MCF 10A (cell line): ENCODE measurements around the gene SPSB4. TPM values are rescaled to one million over a fixed set of nuclear protein-coding genes. Genes with fewer than 3 reads are reported as not detected.
A peak's percentile ranks its signal among the peaks of the same experiment; 100 is the strongest.

Experiments
- BruUV-seq: library from RNA; stranded (reverse); fragments of 400-500 nt; replicated peaks from 2 replicates; lab custom pipeline; 2021; lab: Mats Ljungman, UMichigan
- CTCF ChIA-PET: fragments of 300-600 bp; sonication (Branson Sonifier 250); formaldehyde crosslinking; extraction: SDS; loops from one replicate; lab custom pipeline; 2021; ENCODE audit warnings: antibody characterized with exemption, inconsistent platforms; lab: Yijun Ruan, JAX
- POLR2A ChIA-PET: fragments of 300-600, 350-650 bp; sonication (Branson Sonifier 250); formaldehyde crosslinking; extraction: SDS; loops from one replicate; lab custom pipeline; 2020; ENCODE audit warnings: antibody characterized with exemption, inconsistent platforms; lab: Yijun Ruan, JAX
- DNase-seq: peaks from one replicate; pipeline ENCODE4 v3.0.0-alpha.2; 2018; ENCODE audit not compliant: unreplicated experiment
- H3K27ac Mint-ChIP-seq: one replicate; pipeline ENCODE4 v1.8.0; 2022; ENCODE audit warnings: mild to moderate bottlenecking, low read depth, mixed read lengths; ENCODE audit not compliant: unreplicated experiment
- H3K27me3 Mint-ChIP-seq: one replicate; pipeline ENCODE4 v1.8.0; 2022; ENCODE audit warnings: mixed read lengths; ENCODE audit not compliant: insufficient read depth, unreplicated experiment
- H3K36me3 Mint-ChIP-seq: one replicate; pipeline ENCODE4 v1.8.0; 2022; ENCODE audit warnings: mild to moderate bottlenecking, moderate library complexity, mixed read lengths; ENCODE audit not compliant: insufficient read depth, unreplicated experiment
- H3K4me1 Mint-ChIP-seq: one replicate; pipeline ENCODE4 v1.8.0; 2022; ENCODE audit warnings: mixed read lengths; ENCODE audit not compliant: insufficient read depth, unreplicated experiment
- H3K4me3 Mint-ChIP-seq: one replicate; pipeline ENCODE4 v1.8.0; 2022; ENCODE audit warnings: mild to moderate bottlenecking, moderate library complexity, mixed read lengths; ENCODE audit not compliant: unreplicated experiment
- H3K9me3 Mint-ChIP-seq: one replicate; pipeline ENCODE4 v1.8.0; 2022; ENCODE audit warnings: mixed read lengths; ENCODE audit not compliant: unreplicated experiment
- intact Hi-C: fragments of 100-400 bp; cut with micrococcal nuclease; formaldehyde crosslinking; loops from 2 replicates; pipeline ENCODE4 v1.14.1; 2022
- total RNA-seq: library from RNA; stranded (reverse); gene quantifications from 2 replicates; pipeline ENCODE4 v1.2.3, GENCODE V29; 2022
- TF ChIP-seq, protein P1 (sequence below): fragments of 200-600 bp; IDR thresholded peaks from one replicate; pipeline ENCODE4 v1.8.0; 2022; ENCODE audit warnings: antibody characterized with exemption, mild to moderate bottlenecking; ENCODE audit not compliant: unreplicated experiment

SPSB4 gene
- total RNA-seq, 1 experiment from 2014 or later: not detected

DNA sequence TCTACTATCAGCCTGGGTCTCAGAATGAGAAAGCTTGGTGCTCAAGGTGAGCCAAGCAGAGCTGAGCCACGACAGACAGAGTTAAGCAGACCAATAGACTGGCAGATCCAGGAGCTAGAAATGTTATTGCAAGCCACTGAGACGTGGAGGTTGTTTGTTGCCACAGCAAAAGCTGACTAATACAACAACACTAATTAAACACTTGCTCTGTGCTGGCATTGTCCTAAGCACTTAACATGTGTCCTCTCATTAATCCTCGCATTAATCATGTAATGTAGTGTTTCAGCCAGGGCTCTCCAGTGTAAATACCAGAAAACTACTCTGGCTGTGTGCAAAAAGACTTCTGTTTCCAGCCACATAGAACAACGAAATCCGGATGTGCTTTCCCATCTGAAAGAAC, 11.6 kb upstream of the SPSB4 start:
- no TSS peak for BruUV-seq
- no peak for DNase-seq
- no peaks in the 10 kb centered on the region for H3K4me1 Mint-ChIP-seq
- intact Hi-C loops: no loop called here
- CTCF ChIA-PET: interaction anchor here (0.6 to 2.2 kb wide), 4 partner anchors 9 to 152 kb away, joined by 3 to 11 read pairs (median 5); no protein-coding TSS in a partner anchor
- POLR2A ChIA-PET: interaction anchor here (0.5 kb wide), 1 partner anchor 11 kb away, joined by 3 read pairs; no protein-coding TSS in a partner anchor
- no peaks in the 10 kb centered on the region for H3K36me3 Mint-ChIP-seq
- TF ChIP-seq, protein P1, sequence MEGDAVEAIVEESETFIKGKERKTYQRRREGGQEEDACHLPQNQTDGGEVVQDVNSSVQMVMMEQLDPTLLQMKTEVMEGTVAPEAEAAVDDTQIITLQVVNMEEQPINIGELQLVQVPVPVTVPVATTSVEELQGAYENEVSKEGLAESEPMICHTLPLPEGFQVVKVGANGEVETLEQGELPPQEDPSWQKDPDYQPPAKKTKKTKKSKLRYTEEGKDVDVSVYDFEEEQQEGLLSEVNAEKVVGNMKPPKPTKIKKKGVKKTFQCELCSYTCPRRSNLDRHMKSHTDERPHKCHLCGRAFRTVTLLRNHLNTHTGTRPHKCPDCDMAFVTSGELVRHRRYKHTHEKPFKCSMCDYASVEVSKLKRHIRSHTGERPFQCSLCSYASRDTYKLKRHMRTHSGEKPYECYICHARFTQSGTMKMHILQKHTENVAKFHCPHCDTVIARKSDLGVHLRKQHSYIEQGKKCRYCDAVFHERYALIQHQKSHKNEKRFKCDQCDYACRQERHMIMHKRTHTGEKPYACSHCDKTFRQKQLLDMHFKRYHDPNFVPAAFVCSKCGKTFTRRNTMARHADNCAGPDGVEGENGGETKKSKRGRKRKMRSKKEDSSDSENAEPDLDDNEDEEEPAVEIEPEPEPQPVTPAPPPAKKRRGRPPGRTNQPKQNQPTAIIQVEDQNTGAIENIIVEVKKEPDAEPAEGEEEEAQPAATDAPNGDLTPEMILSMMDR: no peak
- no peak overlapping the region for H3K27ac Mint-ChIP-seq
- no peak overlapping the region for H3K4me3 Mint-ChIP-seq
- H3K9me3 Mint-ChIP-seq: no peaks in the 10 kb centered on the region
- H3K27me3 Mint-ChIP-seq: peaks cover 18% of the 10 kb centered on the region

DNA sequence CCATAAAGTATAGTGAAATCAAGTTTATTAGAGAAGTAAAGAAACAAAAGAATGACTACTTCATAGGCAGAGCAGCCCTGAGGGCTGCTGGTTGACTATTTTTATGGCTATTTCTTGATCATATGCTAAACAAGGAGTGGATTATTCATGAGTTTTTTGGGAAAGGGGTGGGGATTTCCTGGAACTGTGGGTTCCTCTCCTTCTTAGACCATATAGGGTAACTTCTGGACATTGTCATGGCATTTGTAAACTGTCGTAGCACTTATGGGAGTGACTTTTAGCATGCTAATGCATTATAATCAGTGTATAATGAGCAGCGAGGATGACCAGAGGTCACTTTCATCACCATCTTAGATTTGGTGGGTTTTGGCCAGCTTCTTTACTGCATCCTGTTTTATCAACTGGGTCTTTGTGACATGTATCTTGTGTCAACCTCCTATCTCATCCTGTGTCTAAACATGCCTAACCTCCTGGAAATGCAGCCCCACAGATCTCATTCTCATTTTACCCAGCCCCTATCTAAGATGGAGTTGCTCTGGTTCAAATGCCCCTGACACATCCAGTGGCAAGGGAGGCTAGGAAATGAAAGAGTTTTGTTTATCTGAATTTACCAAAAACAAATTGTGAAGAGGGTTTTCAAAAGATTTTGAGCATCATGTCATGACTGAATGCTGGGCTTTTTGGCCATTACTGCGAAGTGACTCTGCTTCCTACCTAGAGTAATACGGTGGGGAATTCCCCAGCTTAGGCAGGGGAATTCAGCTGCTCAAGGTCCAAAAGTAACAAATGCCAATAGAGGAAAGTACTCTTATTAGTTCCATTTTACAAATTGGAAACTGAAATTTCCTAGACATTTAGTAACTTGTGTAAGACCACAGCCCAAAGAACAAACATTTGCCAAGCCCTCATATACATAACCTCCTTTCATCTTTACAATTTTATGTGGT, 6.2 kb upstream of the SPSB4 start:
- H3K9me3 Mint-ChIP-seq: no peaks in the 10 kb centered on the region
- no TSS peak for BruUV-seq
- H3K27me3 Mint-ChIP-seq: peaks cover 15% of the 10 kb centered on the region
- H3K36me3 Mint-ChIP-seq: no peaks in the 10 kb centered on the region
- DNase-seq: no peak
- ChIA-PET CTCF (interaction anchor here (1.2 to 2.6 kb wide), 3 partner anchors 45 to 264 kb away, joined by 3 to 8 read pairs (median 5); no protein-coding TSS in a partner anchor), POLR2A (no interaction called here)
- H3K27ac Mint-ChIP-seq: no peak overlapping the region
- peaks cover 11% of the 10 kb centered on the region for H3K4me1 Mint-ChIP-seq
- TF ChIP-seq, protein P1: no peak
- no peak overlapping the region for H3K4me3 Mint-ChIP-seq
- intact Hi-C loops: no loop called here

DNA sequence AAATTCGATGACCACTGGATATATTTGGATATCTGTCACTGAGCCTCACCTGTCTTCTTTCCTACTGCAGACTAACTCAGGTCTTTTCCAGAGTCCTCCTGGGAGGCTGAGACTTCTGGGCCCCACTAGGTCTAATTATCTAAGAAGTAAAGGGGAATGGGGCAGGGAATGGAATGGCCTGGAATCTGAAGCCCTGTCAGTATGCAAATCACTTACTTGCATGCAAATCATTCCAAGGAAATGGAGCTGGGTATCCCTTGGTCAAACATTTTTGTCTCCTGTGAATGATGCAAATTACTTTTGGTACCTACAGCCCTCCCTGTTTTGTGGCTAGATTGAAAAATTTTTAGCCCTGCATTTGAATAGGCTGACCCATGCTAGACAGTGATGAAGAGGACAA, 5.3 kb upstream of the SPSB4 start:
- TF ChIP-seq, protein P1: no peak
- Mint-ChIP-seq H3K9me3 (no peaks in the 10 kb centered on the region), H3K27me3 (peaks cover 24% of the 10 kb centered on the region), H3K27ac (no peak overlapping the region), H3K4me1 (peaks cover 11% of the 10 kb centered on the region), H3K4me3 (no peak overlapping the region), H3K36me3 (no peaks in the 10 kb centered on the region)
- POLR2A ChIA-PET: no interaction called here
- intact Hi-C loops: no loop called here
- DNase-seq: no peak
- CTCF ChIA-PET: interaction anchor here (1.2 to 2.6 kb wide), 3 partner anchors 46 to 263 kb away, joined by 3 to 8 read pairs (median 5); no protein-coding TSS in a partner anchor
- no TSS peak for BruUV-seq

DNA sequence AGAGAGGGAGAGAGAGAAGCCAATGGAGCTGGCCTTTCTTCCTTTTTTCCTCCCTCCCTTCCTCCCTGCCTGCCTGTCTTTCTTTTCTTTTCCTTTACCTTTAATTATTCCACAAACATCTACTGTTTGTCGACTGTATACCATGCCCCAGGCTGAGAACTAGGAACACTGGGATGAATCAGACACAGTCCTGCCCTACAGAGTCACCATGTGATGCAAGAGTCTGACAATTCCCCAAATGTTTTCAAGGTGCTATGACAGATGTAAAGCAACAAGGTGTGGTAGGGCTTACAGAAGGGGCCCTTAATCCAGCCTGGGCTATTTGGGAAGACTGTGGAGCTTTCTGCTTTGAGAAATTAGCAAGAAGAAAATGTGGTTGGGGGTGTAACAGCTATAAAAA, 4.0 kb upstream of the SPSB4 start:
- peaks cover 30% of the 10 kb centered on the region for H3K27me3 Mint-ChIP-seq
- TF ChIP-seq, protein P1: no peak
- CTCF ChIA-PET: interaction anchor here (0.6 to 2.6 kb wide), 5 partner anchors 9 to 151 kb away, joined by 3 to 8 read pairs (median 5); no protein-coding TSS in a partner anchor

More for the DNA sequence above, 4.0 kb upstream of the SPSB4 start:
- no peaks in the 10 kb centered on the region for H3K9me3 Mint-ChIP-seq
- H3K36me3 Mint-ChIP-seq: no peaks in the 10 kb centered on the region
- intact Hi-C loops: no loop called here
- peak; percentile 66 for DNase-seq
- POLR2A ChIA-PET: no interaction called here
- peak overlapping the region; percentile 82 for H3K27ac Mint-ChIP-seq
- BruUV-seq: no TSS peak
- H3K4me1 Mint-ChIP-seq: peaks cover 11% of the 10 kb centered on the region
- no peak overlapping the region for H3K4me3 Mint-ChIP-seq
